NCI-H1417 treated with DMSO at 0.1 percent for 48 hours (cell line): ENCODE data around the gene SLC9A7.
"Not testable (repeated sequence)": the region's sequence is repeated elsewhere in the genome, so short reads cannot be mapped to it uniquely, and the experiment has no call there.

Source experiments
- DNase-seq: peaks from one replicate; lab custom pipeline; 2025; lab: John Stamatoyannopoulos, UW

The SLC9A7 gene

GRCh38 chrX:46754036-46754435 lies 4.9 kb downstream of the SLC9A7 start:
- DNase-seq = no peak

- DNase-seq = no peak
Observed at GRCh38 chrX:46750889-46751288, 8.0 kb downstream of the SLC9A7 start.

GRCh38 chrX:46744009-46744408 lies 14.9 kb downstream of the SLC9A7 start:
- DNase-seq = no peak

- DNase-seq = no peak
Observed at GRCh38 chrX:46743046-46743445, 15.9 kb downstream of the SLC9A7 start.

GRCh38 chrX:46739736-46740135 lies 19.2 kb downstream of the SLC9A7 start:
- DNase-seq = no peak

- DNase-seq = no peak
Observed at GRCh38 chrX:46737462-46737861, 21.5 kb downstream of the SLC9A7 start.

GRCh38 chrX:46737041-46737440 lies 21.9 kb downstream of the SLC9A7 start:
- no peak for DNase-seq

GRCh38 chrX:46735622-46736021 lies 23.3 kb downstream of the SLC9A7 start:
- no peak for DNase-seq

GRCh38 chrX:46733226-46733625 lies 25.7 kb downstream of the SLC9A7 start:
- no peak for DNase-seq

- DNase-seq = no peak
Observed at GRCh38 chrX:46730765-46731164, 28.2 kb downstream of the SLC9A7 start.

- DNase-seq = no peak
Observed at GRCh38 chrX:46727441-46727840, 31.5 kb downstream of the SLC9A7 start.

GRCh38 chrX:46723569-46723927 lies 35.4 kb downstream of the SLC9A7 start:
- not testable (repeated sequence) for DNase-seq

GRCh38 chrX:46722742-46723568 lies 36.0 kb downstream of the SLC9A7 start:
- no peak for DNase-seq

- DNase-seq = no peak
Observed at GRCh38 chrX:46716796-46717195, 42.1 kb downstream of the SLC9A7 start.

- DNase-seq = no peak
Observed at GRCh38 chrX:46715997-46716396, 42.9 kb downstream of the SLC9A7 start.

GRCh38 chrX:46715530-46715929 lies 43.4 kb downstream of the SLC9A7 start:
- DNase-seq = no peak

- DNase-seq = no peak
Observed at GRCh38 chrX:46713672-46714490, 45.0 kb downstream of the SLC9A7 start.

GRCh38 chrX:46712764-46713163 lies 46.2 kb downstream of the SLC9A7 start:
- no peak for DNase-seq

- DNase-seq = peak; percentile 39
Observed at GRCh38 chrX:46710927-46711623, 47.8 kb downstream of the SLC9A7 start.

GRCh38 chrX:46710425-46710824 lies 48.5 kb downstream of the SLC9A7 start:
- no peak for DNase-seq

- DNase-seq = no peak
Observed at GRCh38 chrX:46707274-46707965, 51.5 kb downstream of the SLC9A7 start.

- no peak for DNase-seq
Observed at GRCh38 chrX:46704767-46705386, 54.0 kb downstream of the SLC9A7 start.
